Peyer's patch (tissue), 4 donors: Measurements from ENCODE around the gene XIAP.

ENCODE experiments used
- POLR2A ChIP-seq, 2 donors: fragments of 450-650 bp; IDR thresholded peaks; one replicate each; pipeline ENCODE4 v1.5.1; 2017; ENCODE audit warnings: antibody characterized with exemption in 2 of 2, mild to moderate bottlenecking in 2 of 2, moderate library complexity in 2 of 2
- TF ChIP-seq, protein P1 (sequence below), 6 experiments: fragments of 450-650 bp in 4 of 6; fragments of 200-600 bp in 2 of 6; sonication (generic) in 1 of 6; IDR thresholded peaks; one replicate each; pipeline ENCODE4 v1.5.1; 2017 to 2019; ENCODE audit warnings: antibody characterized with exemption in 6 of 6, mild to moderate bottlenecking in 3 of 6, moderate library complexity in 1 of 6

DNA sequence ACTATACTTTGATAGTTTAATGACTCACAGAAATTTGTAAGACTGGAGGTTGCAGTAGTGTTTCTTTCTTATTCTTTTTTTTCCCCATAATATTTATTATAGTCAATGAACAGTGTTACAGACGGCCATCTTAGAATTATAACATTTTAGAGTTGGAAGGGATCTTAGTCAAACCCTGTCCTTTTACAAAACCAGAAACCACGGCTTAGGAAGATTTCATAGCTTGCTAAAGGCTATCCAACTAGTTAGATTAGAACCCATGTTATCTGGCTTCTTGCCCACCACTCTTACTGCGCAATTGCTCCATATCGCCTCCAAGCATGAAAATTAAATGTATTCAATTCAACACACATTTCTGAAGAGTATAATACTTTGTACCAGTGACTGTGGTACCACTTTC, 1.1 kb downstream of the XIAP start:
- TF ChIP-seq, protein P1, sequence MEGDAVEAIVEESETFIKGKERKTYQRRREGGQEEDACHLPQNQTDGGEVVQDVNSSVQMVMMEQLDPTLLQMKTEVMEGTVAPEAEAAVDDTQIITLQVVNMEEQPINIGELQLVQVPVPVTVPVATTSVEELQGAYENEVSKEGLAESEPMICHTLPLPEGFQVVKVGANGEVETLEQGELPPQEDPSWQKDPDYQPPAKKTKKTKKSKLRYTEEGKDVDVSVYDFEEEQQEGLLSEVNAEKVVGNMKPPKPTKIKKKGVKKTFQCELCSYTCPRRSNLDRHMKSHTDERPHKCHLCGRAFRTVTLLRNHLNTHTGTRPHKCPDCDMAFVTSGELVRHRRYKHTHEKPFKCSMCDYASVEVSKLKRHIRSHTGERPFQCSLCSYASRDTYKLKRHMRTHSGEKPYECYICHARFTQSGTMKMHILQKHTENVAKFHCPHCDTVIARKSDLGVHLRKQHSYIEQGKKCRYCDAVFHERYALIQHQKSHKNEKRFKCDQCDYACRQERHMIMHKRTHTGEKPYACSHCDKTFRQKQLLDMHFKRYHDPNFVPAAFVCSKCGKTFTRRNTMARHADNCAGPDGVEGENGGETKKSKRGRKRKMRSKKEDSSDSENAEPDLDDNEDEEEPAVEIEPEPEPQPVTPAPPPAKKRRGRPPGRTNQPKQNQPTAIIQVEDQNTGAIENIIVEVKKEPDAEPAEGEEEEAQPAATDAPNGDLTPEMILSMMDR (IDR thresholded peaks at IDR 0.05), result no peak
- no peak for TF ChIP-seq POLR2A (IDR thresholded peaks at IDR 0.05)
